Middle frontal gyrus (tissue), 1 donor: ENCODE data around the gene USB1.

Experiments used
- DNase-seq: peaks from one replicate; pipeline ENCODE4 v3.0.0-alpha.2; 2015; ENCODE audit warnings: low spot score; ENCODE audit errors: extremely low spot score

Gene USB1

DNA sequence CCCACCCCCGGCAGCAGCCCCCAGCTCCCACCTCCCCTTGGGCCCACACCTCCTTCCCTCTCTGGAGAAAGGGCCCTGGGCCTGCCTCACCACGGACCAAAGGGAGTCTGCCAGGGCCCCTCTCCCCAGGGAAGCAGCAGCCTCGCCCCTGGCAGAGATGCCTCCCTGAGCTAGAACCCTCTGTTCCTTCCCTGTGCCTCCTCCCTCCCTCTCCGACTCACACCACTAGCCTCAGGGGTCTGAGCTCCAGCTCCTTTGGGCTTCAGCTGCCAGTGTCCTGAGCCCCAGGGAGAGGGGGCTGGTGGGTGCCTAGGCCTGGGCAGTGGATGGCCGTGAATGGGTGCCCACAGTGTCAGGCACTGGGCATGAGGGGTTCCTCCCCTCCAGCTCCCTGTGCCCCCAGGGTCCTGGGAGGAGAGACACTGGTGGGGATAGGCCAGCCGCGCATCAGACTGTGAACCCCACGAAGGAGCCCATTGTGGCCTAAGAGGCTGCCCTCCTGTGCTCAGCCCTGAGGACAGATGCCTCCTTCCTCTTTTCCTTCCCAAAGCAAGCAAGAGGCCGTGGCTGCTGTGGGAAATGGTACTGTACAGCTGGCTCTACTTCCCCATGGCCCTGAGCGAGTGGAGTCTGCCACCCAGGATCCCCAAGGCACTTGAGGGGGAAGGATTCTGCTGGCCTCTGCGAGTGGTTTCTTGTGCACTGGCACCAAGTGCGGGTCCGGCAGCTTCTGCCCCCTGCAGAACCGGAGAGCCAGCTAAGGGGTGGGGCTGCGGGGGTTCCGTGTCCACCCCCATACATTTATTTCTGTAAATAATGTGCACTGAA lies 45.1 kb downstream of the USB1 start:
- DNase-seq: no peak

DNA sequence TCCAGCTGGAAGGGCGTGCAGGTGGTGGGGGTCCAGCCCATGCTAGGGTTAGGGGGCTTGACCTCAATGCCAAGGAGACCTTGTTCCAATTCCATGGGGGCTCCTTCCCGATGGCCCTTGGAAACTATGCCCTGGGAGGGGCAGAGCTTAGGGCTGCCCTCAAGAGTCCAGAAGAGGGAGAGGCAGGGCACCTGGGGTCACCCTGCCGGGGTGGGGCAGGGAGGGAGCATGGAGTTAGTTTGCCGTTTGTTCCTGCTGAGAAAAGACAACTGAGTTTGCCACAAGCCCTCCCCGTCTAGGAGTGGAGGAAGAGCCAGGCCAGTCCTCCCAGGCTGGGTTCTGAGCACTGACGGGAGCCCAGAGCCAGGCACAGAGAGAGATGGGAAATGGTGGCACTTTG lies 45.7 kb downstream of the USB1 start:
- no peak for DNase-seq

DNA sequence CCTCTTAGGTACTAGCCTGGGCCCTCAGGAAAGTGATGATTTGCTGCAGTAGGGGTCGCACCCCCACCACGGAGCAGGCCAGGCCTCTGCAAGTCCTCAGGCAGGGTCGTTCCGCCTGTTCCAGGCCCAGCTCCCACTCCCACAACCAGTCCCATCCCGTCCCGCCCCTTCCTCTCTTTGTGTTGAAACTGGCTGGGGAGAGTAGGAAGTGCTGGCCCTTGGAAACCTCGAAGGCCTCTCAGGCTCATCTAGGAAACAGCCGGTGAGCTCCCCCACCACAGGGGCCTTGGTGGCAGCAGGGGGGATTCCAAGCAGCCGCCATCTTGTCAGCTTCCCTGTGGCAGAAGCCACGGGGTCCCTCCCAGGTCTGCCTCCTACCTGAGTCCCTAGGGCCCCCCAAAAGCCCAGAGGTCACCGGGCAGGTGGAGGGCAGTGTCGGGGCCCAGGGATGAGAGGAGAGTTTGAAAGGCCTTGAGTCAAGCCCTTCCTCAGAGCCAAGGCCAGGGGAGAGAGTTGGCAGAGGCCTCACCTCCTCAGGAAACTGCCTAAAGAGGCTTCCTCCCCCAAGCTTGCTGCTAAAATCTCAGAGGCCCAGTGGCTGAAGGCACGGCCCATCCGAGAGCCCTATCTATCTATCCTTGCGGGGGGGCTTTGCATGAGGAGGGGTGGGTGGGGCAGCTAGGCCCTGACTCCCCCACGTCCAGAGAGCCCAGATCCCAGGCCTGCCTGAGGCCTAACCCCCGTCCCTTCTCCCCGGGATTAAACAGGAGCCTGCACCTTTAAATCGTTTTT lies 46.5 kb downstream of the USB1 start:
- no peak for DNase-seq

- no peak for DNase-seq
Observed at GRCh38 chr16:58048494-58049231, 47.5 kb downstream of the USB1 start.

GRCh38 chr16:58049232-58050185 lies 48.3 kb downstream of the USB1 start:
- DNase-seq: no peak

DNA sequence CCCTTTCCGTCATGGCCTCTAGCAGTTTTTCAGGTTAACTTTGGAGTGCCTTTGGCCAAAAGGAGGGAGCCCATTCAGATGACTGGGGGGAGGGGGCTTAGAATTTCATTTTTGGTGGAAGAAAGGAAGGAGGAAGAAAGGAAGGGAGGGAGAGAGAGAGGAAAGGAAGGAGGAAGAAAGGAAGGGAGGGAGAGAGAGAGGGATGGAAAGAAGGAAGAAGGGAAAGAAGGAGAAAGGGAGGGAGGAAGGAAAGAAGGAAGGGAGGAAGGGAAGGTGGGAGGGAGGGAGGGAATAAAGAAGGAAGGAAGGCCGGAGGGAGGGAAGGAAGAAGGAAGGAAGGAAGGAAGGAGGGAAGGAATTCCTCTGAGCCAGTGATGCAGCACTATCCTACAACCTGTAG lies 50.1 kb downstream of the USB1 start:
- no peak for DNase-seq

GRCh38 chr16:58051821-58052603 lies 50.8 kb downstream of the USB1 start:
- DNase-seq: no peak

DNA sequence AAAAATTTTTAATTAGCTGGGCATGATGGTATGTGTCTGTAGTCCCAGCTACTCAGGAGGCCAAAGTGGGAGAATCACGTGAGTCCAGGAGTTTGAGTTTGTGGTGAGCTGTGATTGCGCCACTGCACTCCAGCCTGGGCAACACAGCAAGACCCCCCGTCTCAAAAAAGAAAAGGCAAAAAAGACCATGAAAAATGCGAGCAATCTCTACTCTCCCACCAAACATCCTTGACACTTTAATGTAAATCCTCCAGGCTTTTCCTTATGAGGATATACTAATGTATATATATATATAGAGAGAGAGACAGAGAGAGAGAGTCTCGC lies 52.4 kb downstream of the USB1 start:
- DNase-seq: no peak

DNA sequence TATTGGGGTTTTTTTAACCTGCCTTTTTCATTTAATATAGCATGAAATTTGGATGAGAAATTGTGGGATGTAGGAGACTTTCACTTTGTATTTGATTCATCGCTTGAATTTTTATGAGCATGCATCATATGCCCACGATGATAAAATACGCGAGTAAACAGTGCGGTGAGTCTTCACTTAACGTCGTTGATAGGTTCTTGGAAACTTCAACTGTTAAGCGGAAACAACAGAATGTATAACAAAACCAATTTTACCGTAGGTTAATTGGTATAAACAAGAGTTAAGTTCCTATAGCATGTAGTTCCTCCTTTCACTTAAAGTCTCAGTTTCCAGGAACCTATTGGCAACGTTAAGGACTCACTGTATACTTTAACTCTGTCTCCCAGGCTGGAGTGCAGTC lies 53.1 kb downstream of the USB1 start:
- no peak for DNase-seq

DNA sequence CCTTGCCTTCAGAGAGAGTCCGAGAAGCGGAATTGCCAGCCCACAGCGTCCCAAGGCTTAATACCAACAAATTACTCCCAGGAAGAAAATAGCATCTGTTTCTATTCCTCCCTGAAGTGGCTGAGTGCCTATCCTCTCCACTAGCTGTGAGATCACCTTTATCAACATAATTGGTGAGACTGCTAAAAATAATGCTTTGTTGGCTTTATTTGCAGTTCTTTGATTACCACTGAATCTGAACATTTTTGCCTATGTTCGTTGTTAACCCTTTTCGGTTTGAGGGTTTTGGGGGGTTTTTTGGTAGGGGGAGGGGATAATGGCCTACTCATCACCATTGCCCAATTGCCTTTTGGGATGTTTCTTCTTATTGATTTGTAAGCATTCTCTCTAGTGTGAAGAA lies 55.4 kb downstream of the USB1 start:
- DNase-seq: no peak

DNA sequence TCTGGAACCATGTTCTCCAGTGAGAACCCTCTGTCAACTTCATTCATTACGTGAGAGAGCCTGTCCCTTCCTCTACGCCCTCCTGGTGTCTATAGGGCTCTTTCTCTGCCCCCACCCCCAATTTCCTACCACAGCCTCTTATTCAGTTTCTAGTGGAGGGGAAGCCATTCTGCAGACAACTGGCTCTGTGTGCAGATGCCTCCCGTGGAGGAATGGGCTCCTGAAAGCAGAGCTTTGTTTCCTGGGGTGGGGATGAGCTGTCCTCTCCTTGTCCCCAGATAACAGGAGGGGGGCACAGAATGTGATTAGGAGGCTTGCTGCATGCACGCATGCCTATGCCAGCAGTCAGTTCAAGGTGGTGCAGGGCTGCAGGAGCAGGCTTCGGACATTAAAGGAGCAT lies 55.9 kb downstream of the USB1 start:
- DNase-seq: no peak

- DNase-seq: no peak
Observed at GRCh38 chr16:58057784-58058183, 56.6 kb downstream of the USB1 start.

GRCh38 chr16:58062821-58063220 lies 61.6 kb downstream of the USB1 start:
- no peak for DNase-seq

DNA sequence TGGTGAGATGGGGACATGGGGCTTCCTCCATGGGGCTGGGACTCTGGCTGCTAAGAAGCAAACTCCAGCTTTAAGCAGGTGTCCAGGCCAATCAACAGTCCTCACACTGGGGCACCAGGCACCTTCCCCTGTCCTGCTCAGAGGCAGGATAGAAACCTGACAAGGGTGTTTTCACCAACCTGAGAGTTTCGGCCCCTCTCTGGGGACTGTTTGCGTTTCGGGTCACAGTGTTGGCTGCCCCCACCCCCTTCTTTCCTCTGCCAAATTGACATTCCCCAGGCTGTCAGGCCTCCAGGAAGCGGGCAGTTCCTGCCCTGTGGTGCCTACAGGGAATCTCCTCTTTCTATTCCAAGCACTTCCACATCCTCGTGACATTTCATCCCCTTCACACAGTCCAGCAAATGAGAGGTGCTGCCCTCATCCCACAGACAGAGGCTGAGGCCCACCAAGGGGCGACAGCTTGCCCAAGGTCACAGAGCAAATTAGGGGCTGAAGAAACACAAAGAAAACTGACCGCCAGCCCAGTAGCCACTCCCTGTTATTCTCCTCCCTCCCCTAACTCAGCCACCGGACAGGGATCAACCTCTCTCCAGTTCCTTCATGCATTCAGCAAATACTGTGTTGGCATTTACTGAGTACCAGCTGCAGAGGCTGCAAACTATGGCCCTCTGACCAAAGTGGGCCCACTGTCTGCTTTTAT lies 62.3 kb downstream of the USB1 start:
- DNase-seq: no peak

DNA sequence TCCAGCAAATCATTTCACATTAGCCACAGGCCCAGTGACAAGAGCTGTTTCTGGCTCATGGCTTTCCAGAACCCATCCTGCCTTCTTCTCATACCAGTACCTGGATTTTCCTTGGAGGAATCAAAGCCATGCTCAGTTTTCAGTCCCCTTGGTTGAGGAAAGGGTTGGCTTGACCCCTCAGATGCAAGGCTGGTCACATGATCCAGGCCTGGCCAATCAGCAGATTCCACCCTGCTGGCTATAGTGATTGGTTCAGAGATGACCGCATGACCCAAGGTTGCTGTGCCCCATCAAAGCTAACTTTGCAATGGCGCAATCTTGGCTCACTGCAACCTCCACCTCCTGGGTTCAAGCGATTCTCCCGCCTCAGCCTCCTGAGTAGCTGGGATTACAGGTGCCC lies 69.4 kb downstream of the USB1 start:
- no peak for DNase-seq
